ENCODE results near the gene PKNOX2.

The PKNOX2 gene

GRCh38 chr11:125148743-125149142 lies 15.8 kb upstream of the PKNOX2 start:
- intact Hi-C loops (cut with DNase I), result loop anchor here (10.0 kb wide), 1 partner anchor 194 kb away; the partner anchor contains the start of gene CCDC15
- no peak for DNase-seq

- intact Hi-C loops (cut with DNase I), result no loop called here
- DNase-seq, result peak in 1 of 42 donors; percentile 5
Measured at GRCh38 chr11:125153837-125154236, 10.7 kb upstream of the PKNOX2 start.

GRCh38 chr11:125154378-125155099 lies 10.0 kb upstream of the PKNOX2 start:
- peak in 2 of 42 donors; percentile 8 to 19 for DNase-seq
- intact Hi-C loops (cut with DNase I), result no loop called here

GRCh38 chr11:125155100-125155444 lies 9.5 kb upstream of the PKNOX2 start:
- intact Hi-C loops (cut with DNase I), result no loop called here
- DNase-seq, result peak in 1 of 42 donors; percentile 1

GRCh38 chr11:125155767-125156166 lies 8.8 kb upstream of the PKNOX2 start:
- no peak for DNase-seq
- intact Hi-C loops (cut with DNase I), result no loop called here

GRCh38 chr11:125156346-125157117 lies 8.0 kb upstream of the PKNOX2 start:
- intact Hi-C loops (cut with DNase I), result no loop called here
- DNase-seq, result peak in 2 of 42 donors; percentile 25 to 38

GRCh38 chr11:125157118-125157733 lies 7.3 kb upstream of the PKNOX2 start:
- intact Hi-C loops (cut with DNase I), result no loop called here
- no peak for DNase-seq

- intact Hi-C loops (cut with DNase I), result no loop called here
- no peak for DNase-seq
Measured at GRCh38 chr11:125157953-125158680, 6.4 kb upstream of the PKNOX2 start.

GRCh38 chr11:125162743-125163142 lies 1.8 kb upstream of the PKNOX2 start:
- intact Hi-C loops (cut with DNase I), result loop anchor here (10.0 kb wide), 1 partner anchor 242 kb away; no protein-coding TSS in a partner anchor
- no peak for DNase-seq

GRCh38 chr11:125163431-125164063 lies 1.0 kb upstream of the PKNOX2 start:
- DNase-seq, result no peak
- intact Hi-C loops (cut with DNase I), result loop anchor here (10.0 kb wide), 1 partner anchor 241 kb away; no protein-coding TSS in a partner anchor

- DNase-seq, result no peak
- intact Hi-C loops (cut with DNase I), result loop anchor here (10.0 kb wide), 1 partner anchor 241 kb away; no protein-coding TSS in a partner anchor
Measured at GRCh38 chr11:125164091-125164421, 495 bp upstream of the PKNOX2 start.

- intact Hi-C loops (cut with DNase I), result loop anchor here (5.0 to 10.0 kb wide), 2 partner anchors 182 to 240 kb away; no protein-coding TSS in a partner anchor
- peak in 36 of 42 donors; percentile 22 to 69 (median 46) for DNase-seq
Measured at GRCh38 chr11:125165111-125165842, 726 bp downstream of the PKNOX2 start.

- intact Hi-C loops (cut with DNase I), result loop anchor here (5.0 to 10.0 kb wide), 2 partner anchors 181 to 239 kb away; no protein-coding TSS in a partner anchor
- DNase-seq, result peak in 32 of 42 donors; percentile 17 to 64 (median 38)
Measured at GRCh38 chr11:125165843-125166763, 1.6 kb downstream of the PKNOX2 start.

GRCh38 chr11:125166764-125167291 lies 2.3 kb downstream of the PKNOX2 start:
- no peak for DNase-seq
- intact Hi-C loops (cut with DNase I), result loop anchor here (5.0 to 10.0 kb wide), 2 partner anchors 180 to 238 kb away; no protein-coding TSS in a partner anchor

GRCh38 chr11:125167292-125167953 lies 2.9 kb downstream of the PKNOX2 start:
- intact Hi-C loops (cut with DNase I), result loop anchor here (5.0 to 10.0 kb wide), 2 partner anchors 180 to 237 kb away; no protein-coding TSS in a partner anchor
- DNase-seq, result peak in 33 of 42 donors; percentile 16 to 71 (median 39)

All from head of caudate nucleus (tissue), 42 donors.